Activated CD8-positive, alpha-beta T cell treated with anti-CD3 and anti-CD28 coated beads for 36 hours (primary cell): ENCODE data around the gene TRPV5. TPM values are rescaled to one million over a fixed set of nuclear protein-coding genes. Genes with fewer than 3 reads are reported as not detected.

Source experiments
- ATAC-seq: fragments of 200-7000 bp; cut with Tn5 transposase; one replicate; pipeline ENCODE4 v1.10.0; 2021; ENCODE audit warnings: mild to moderate bottlenecking, moderate library complexity
- CTCF ChIA-PET: fragments of 350-600 bp; sonication (Branson Sonifier 250); formaldehyde crosslinking; loops from one replicate; lab custom pipeline; 2021; ENCODE audit warnings: antibody characterized with exemption; lab: Charles Lee
- POLR2A ChIA-PET: fragments of 350-600 bp; sonication (Branson Sonifier 250); formaldehyde crosslinking; loops from one replicate; lab custom pipeline; 2021; ENCODE audit warnings: antibody characterized with exemption; lab: Charles Lee
- DNase-seq: peaks from one replicate; pipeline ENCODE4 v3.0.0-alpha.2; 2020
- H3K27ac Mint-ChIP-seq: one replicate; pipeline ENCODE4 v1.8.0; 2021; ENCODE audit warnings: mild to moderate bottlenecking, mixed read lengths
- H3K27me3 Mint-ChIP-seq: one replicate; pipeline ENCODE4 v1.8.0; 2021; ENCODE audit warnings: mixed read lengths
- H3K36me3 Mint-ChIP-seq: one replicate; pipeline ENCODE4 v1.8.0; 2021; ENCODE audit warnings: low read depth, mixed read lengths
- H3K4me1 Mint-ChIP-seq: one replicate; pipeline ENCODE4 v1.8.0; 2021; ENCODE audit warnings: low read depth, mixed read lengths
- H3K4me3 Mint-ChIP-seq: one replicate; pipeline ENCODE4 v1.8.0; 2021; ENCODE audit warnings: mild to moderate bottlenecking, moderate library complexity, mixed read lengths
- H3K9me3 Mint-ChIP-seq: one replicate; pipeline ENCODE4 v1.8.0; 2021; ENCODE audit warnings: mixed read lengths
- CTCF ChIP-seq: fragments of 200-600 bp; IDR thresholded peaks from one replicate; pipeline ENCODE4 v1.8.0; 2022; ENCODE audit warnings: antibody characterized with exemption, mild to moderate bottlenecking
- intact Hi-C: fragments of 100-400 bp; cut with micrococcal nuclease; formaldehyde crosslinking; loops from one replicate; pipeline ENCODE4 v1.10.0; 2022
- total RNA-seq, 2 experiments: library from RNA; stranded (reverse); gene quantifications; one replicate each; pipeline ENCODE4 v1.2.3, GENCODE V29; 2021

The TRPV5 gene
- total RNA-seq, 2 experiments from 2014 or later = not detected

DNA sequence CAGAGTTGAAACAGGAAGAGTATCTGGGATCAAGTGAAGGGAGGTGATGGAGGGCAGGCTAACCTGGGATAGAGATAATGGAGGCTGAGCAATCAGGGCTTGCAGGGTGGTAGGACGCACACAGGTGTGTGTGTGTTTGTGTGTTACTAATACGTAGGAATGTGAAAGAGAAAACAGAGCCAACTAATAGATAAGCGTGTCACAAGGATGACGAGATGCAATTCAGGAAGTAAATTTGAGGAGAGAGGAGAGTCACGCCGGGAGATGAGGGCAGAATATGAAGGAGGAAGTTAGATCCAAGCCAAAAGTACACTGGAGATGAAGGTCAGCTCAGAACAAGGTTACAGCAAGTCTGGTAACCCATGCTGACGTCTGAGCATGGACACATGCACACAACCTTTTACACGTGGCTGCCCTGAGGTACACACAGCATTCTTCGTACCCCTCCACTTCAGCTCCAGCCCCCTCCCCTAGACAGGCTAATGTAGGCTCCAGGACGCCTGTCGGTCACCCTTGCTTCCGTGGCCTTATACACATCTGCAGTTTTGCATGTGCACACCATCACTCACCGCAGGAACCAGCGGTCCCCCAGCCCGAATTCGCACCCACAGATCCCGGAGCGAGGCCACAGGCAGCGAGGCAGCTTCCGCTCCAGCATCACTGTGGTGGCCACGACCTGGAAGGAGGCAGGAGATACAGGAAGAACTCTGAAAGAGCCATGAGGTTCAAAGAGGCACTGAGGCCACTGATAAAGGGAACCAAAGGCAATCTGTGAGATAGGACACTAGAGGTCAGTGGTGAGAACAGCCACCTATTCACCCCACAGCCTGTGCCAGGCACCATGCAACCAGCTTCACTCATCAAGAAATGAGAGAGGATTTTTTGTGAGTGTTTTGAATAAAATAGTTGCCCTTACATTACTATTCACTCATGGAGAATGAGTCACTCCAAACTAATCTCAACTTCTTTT, 24.3 kb downstream of the TRPV5 start:
- ChIA-PET POLR2A (no interaction called here), CTCF (interaction anchor here (0.7 to 1.7 kb wide), 3 partner anchors 29 to 305 kb away, joined by 3 to 5 read pairs (median 4); no protein-coding TSS in a partner anchor)
- Mint-ChIP-seq H3K27me3 (peaks cover 13% of the 10 kb centered on the region), H3K4me3 (no peak overlapping the region), H3K36me3 (no peaks in the 10 kb centered on the region), H3K4me1 (no peaks in the 10 kb centered on the region), H3K9me3 (no peaks in the 10 kb centered on the region), H3K27ac (no peak overlapping the region)
- DNase-seq = no peak
- ATAC-seq = no peak
- no peak for TF ChIP-seq CTCF
- intact Hi-C loops = no loop called here

DNA sequence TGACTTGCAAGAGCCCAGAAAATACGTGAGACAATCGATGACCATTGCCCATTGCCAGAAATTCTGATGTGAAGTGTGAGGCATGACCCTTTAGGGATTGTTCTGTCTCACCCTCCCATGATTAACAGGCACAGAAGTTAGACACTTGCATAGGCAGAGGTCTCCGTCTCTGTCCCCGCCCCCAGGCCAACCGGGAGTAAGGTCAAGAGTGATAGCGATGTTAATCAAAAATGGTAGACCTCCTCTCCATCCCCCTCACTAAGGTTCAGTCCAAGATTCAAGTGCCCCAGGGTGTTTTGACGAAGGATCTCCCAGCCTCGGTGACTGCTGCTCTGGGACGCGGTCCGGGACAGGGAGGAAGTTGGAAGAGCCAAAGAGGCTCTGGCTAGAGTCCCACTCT, 25.3 kb downstream of the TRPV5 start:
- ChIA-PET POLR2A (no interaction called here), CTCF (no interaction called here)
- Mint-ChIP-seq H3K4me3 (no peak overlapping the region), H3K36me3 (no peaks in the 10 kb centered on the region), H3K9me3 (no peaks in the 10 kb centered on the region), H3K4me1 (no peaks in the 10 kb centered on the region), H3K27ac (no peak overlapping the region), H3K27me3 (peaks cover 13% of the 10 kb centered on the region)
- intact Hi-C loops = no loop called here
- TF ChIP-seq CTCF = no peak
- ATAC-seq = no peak
- DNase-seq = no peak

GRCh38 chr7:142906643-142907042, 26.9 kb downstream of the TRPV5 start:
- no peak overlapping the region for H3K27ac Mint-ChIP-seq
- no peak for TF ChIP-seq CTCF
- CTCF ChIA-PET = interaction anchor here (0.9 kb wide), 1 partner anchor 25 kb away, joined by 3 read pairs; no protein-coding TSS in a partner anchor
- intact Hi-C loops = no loop called here
- H3K4me1 Mint-ChIP-seq = no peaks in the 10 kb centered on the region
- no peak overlapping the region for H3K4me3 Mint-ChIP-seq
- no peaks in the 10 kb centered on the region for H3K9me3 Mint-ChIP-seq
- H3K36me3 Mint-ChIP-seq = no peaks in the 10 kb centered on the region
- DNase-seq (no peak), ATAC-seq (no peak)
- H3K27me3 Mint-ChIP-seq = peaks cover 12% of the 10 kb centered on the region
- POLR2A ChIA-PET = no interaction called here

GRCh38 chr7:142905759-142906158, 27.8 kb downstream of the TRPV5 start:
- CTCF ChIA-PET = no interaction called here
- no peak for DNase-seq
- Mint-ChIP-seq H3K27me3 (peaks cover 12% of the 10 kb centered on the region), H3K36me3 (no peaks in the 10 kb centered on the region), H3K9me3 (no peaks in the 10 kb centered on the region), H3K4me3 (no peak overlapping the region), H3K4me1 (no peaks in the 10 kb centered on the region), H3K27ac (no peak overlapping the region)
- intact Hi-C loops = no loop called here
- POLR2A ChIA-PET = no interaction called here
- ATAC-seq = no peak
- TF ChIP-seq CTCF = no peak

GRCh38 chr7:142904128-142904527, 29.4 kb downstream of the TRPV5 start:
- TF ChIP-seq CTCF = no peak
- no peak overlapping the region for H3K27ac Mint-ChIP-seq

More at GRCh38 chr7:142904128-142904527, 29.4 kb downstream of the TRPV5 start:
- H3K4me1 Mint-ChIP-seq = no peaks in the 10 kb centered on the region
- H3K9me3 Mint-ChIP-seq = no peaks in the 10 kb centered on the region
- POLR2A ChIA-PET = no interaction called here
- H3K4me3 Mint-ChIP-seq = no peak overlapping the region
- H3K36me3 Mint-ChIP-seq = no peaks in the 10 kb centered on the region
- ATAC-seq = no peak
- DNase-seq = no peak
- H3K27me3 Mint-ChIP-seq = peaks cover 7% of the 10 kb centered on the region
- intact Hi-C loops = no loop called here
- CTCF ChIA-PET = interaction anchor here (0.7 to 1.1 kb wide), 4 partner anchors 23 to 311 kb away, joined by 3 read pairs; no protein-coding TSS in a partner anchor
